Fibroblast of the aortic adventitia (primary cell): ENCODE data around the gene SLC6A19. TPM values are rescaled to one million over a fixed set of nuclear protein-coding genes. Genes with fewer than 3 reads are reported as not detected.
A peak's percentile ranks its signal among the peaks of the same experiment; 100 is the strongest.

ENCODE experiments used
- DNase-seq: peaks from one replicate; pipeline ENCODE4 v3.0.0-alpha.2; 2010; ENCODE audit warnings: low read depth
- H3K4me3 ChIP-seq: 2 replicates; pipeline ENCODE4 v1.5.1; 2011; ENCODE audit warnings: low read depth, mild to moderate bottlenecking, control low read depth, low read length, moderate library complexity
- CTCF ChIP-seq: IDR thresholded peaks from 2 replicates; pipeline ENCODE4 v1.5.1; 2011; ENCODE audit warnings: mild to moderate bottlenecking, low read length, control low read depth, inconsistent platforms; ENCODE audit not compliant: insufficient read depth
- total RNA-seq: library from RNA; depleted of rRNA; stranded (reverse); fragments of >200 nt; gene quantifications from 2 replicates; pipeline ENCODE4 v1.2.3, GENCODE V29; 2012; ENCODE audit warnings: low replicate concordance

Gene SLC6A19
- total RNA-seq, 1 donor: not detected

GRCh38 chr5:1202026-1202797 lies 817 bp downstream of the SLC6A19 start:
- no peak overlapping the region for H3K4me3 ChIP-seq
- no peak for DNase-seq
- TF ChIP-seq CTCF: no peak

- TF ChIP-seq CTCF: no peak
- H3K4me3 ChIP-seq: no peak overlapping the region
- no peak for DNase-seq
Measured at GRCh38 chr5:1202798-1203185, 1.4 kb downstream of the SLC6A19 start.

- H3K4me3 ChIP-seq: no peak overlapping the region
- no peak for TF ChIP-seq CTCF
- no peak for DNase-seq
Measured at GRCh38 chr5:1203311-1203967, 2.0 kb downstream of the SLC6A19 start.

- no peak for DNase-seq
- TF ChIP-seq CTCF: no peak
- no peak overlapping the region for H3K4me3 ChIP-seq
Measured at GRCh38 chr5:1203968-1204692, 2.7 kb downstream of the SLC6A19 start.

GRCh38 chr5:1204693-1205242 lies 3.4 kb downstream of the SLC6A19 start:
- peak; percentile 37 for TF ChIP-seq CTCF
- peak; percentile 22 for DNase-seq
- no peak overlapping the region for H3K4me3 ChIP-seq

GRCh38 chr5:1205255-1206180 lies 4.1 kb downstream of the SLC6A19 start:
- no peak for TF ChIP-seq CTCF
- H3K4me3 ChIP-seq: no peak overlapping the region
- DNase-seq: no peak
